IPS DF 19.7 (cell line): Measurements from ENCODE around the gene SOX11.
"Not testable (repeated sequence)": the region's sequence is repeated elsewhere in the genome, so short reads cannot be mapped to it uniquely, and the experiment has no call there.

Source experiments
- DNase-seq: peaks from one replicate; pipeline ENCODE4 v3.0.0-alpha.2; 2013; ENCODE audit warnings: low read depth, low spot score

The SOX11 gene

DNA sequence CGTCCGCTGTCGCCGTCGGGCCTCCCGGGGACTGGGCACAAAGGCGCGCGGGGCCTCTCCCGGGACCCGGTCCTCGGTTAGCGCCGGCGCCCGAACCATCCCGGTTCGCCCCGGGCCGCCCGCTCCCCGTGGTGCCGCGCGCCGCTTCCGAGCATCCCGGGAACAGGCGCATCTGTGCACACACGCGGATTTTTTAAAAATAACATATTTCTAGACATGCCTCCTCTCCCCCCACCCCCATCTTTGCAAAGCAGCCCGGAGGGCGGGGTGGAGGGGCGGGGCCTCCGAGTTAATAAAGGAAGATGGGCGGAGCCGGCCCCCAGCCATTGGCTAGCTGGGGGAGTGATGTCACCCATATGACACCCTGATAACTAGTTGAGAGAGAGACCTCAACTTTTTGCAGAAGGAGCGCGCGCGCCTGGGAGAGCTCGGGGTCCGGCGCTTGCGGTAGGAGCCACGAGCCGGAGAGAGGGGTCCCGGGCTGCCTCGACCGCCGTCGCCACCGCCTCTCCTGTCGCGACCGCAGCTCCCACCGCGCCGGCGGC lies at the start of gene SOX11:
TSS of gene SOX11 (plus strand) at position 400 of the 545 bp plus-strand sequence. CDS start 338 bp downstream, outside the sequence.
- DNase-seq: no peak

DNA sequence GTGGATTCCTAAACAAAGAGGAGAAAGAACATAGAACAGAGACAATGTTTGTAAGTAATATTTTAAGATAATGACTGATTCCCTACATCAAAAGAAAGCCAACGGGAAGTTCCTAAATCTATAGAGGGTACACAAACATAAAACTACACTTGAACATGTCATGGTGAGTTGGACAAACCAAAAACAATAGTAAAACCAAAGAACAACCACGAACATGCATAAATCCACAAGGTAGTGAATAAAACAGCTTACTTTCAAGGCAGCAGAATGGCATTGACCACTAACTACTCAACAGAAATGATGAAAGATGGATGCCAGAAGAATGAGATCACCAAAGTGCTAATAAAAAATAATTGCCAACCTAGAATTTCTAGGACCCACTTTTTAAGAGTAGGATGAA lies 39.5 kb upstream of the SOX11 start:
- DNase-seq: not testable (repeated sequence)

DNA sequence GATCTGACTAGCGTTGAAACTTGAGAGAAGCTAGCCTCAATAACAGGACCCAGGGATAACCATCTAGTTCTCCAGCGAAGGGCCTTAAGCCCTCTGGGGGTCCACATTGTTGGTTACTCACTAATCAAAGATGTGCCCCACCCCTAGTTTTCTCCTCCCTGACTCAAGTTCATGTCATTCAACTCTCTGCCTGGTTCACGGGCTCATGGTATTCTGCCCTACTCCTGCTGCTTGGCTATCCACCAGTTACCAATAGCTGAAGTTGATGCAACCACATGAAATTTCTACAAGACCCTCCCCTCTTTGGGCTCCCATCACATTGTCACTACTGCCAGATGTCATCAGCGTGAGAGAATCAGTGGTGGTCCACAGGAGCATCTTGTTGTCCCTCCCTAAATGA lies 38.4 kb upstream of the SOX11 start:
- not testable (repeated sequence) for DNase-seq

DNA sequence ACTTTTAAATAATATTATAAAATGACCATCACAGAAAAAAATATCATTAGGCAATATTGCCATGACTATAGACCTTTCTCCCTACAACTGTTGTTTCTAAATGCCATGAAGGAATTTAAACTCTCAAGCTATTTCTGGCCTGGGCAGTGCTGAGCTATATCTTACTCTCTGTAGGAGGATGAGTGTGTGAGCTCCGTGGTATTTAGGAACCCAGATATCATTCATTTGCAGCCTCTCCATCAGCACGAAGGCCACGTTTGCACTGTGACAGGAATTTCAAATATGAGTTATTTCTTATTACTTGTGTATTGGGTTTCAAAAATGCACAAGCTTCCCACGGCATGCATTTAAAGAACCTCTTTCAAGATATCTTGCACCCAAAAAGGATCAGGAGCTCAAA lies 35.0 kb upstream of the SOX11 start:
- no peak for DNase-seq

DNA sequence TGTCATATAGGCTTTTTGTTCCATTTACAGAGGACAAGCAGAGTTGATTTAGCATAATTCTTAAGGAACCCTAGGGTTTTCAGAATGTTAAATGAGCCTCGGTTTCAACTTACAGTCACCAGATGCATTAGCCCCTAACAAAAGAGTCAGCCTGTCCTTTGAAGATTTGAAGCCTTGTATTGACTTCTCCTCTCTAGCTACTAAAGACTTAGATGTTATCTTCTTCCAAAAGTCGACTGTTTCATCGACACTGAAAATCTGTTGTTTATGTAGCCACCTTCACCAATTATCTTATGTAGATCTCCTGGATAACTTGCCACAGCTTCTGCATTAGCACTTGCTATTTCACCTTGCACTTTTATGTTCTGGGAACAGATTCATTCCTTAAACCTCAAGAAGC lies 31.6 kb upstream of the SOX11 start:
- DNase-seq: no peak

DNA sequence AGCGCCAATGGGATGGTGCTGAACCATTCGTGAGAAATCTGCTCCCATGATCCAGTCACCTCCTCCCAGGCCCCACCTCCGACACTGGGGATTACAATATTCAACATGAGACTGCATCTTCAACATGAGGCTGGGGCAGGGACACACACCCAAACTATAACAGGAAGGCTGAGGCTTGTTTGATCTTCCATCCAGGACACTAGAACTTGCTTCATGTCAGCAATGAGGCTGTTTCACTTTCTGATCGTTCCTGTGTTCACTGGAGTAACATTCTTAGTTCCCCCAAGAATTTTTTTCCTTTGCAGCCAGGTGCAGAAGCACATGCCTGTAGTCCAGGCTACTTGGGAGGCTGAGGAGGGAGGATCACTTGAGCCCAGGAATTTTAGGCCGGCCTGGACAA lies 30.8 kb upstream of the SOX11 start:
- no peak for DNase-seq

DNA sequence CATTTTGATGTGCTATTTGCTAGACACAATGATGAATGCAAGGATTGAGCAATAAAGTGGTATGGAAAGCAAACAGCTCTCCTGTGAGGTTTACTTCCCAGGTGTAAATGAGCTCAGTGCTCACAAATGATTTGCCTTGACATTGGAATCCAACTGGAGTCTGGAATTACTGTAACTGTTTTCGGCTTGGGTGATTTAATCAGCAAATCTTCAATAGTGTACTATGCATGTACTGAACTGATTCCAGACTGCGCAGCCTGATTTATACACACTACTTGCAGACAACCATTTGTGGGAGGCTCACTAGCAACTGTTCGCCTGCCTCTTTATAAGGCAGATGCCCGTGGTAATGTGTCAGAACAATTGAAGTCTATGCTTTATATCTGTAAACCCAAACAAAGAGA lies 27.9 kb upstream of the SOX11 start:
- no peak for DNase-seq

DNA sequence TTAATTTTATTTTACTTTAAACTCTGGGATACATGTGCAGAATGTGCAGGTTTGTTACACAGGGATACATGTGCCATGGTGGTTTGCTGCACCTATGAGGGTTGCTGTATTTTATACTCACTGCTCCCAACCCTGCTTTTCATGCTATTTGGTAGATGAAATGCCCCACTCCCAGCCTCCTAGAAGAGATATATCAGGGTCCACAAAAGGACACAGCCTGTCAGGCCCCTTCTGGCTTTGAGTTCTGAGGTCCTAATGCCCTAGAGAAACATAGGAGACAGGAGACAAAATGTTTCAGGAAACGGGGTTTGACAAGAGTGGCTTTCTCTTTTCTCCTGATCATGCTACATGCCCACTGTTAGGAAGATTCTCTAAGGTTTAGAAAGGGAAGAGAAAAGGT lies 27.1 kb upstream of the SOX11 start:
- DNase-seq: no peak

DNA sequence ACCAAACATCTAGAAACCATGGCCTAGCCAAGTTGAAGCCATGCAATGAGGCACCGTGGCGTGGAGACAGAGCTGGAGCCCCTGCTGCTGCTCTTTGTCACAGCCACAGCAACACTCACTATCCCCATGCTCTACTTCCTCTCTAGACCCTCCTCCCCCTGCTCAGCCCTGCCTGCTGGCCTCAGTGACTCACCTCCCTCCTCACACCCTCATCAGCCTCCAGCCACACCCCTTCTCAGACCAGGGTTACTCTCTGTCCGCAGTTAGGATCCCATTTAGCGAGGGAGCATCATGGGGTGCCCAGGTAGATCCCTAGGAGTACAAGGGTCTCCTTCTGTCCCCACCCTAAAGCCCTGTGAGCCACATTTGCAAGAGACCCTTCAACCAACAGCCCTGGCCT lies 25.4 kb upstream of the SOX11 start:
- DNase-seq: no peak

DNA sequence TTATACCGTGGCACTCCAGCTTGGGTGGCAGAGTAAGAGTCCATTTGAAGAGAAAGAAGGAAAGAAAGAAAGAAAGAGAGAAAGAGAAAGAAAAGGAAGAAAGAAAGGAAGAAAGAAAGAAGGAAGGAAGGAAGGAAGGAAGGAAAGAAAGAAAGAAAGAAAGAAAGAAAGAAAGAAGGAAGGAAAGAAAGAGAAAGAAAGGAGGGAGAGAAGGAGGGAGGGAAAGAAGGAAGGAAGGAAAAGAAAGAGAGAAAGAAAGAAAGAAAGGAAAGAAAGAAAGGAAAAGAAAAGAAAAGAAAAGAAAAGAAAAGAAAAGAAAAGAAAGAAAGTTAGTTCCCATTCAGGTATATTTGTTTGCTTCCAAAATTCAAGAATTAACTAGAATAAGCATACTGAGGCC lies 24.5 kb upstream of the SOX11 start:
- not testable (repeated sequence) for DNase-seq

DNA sequence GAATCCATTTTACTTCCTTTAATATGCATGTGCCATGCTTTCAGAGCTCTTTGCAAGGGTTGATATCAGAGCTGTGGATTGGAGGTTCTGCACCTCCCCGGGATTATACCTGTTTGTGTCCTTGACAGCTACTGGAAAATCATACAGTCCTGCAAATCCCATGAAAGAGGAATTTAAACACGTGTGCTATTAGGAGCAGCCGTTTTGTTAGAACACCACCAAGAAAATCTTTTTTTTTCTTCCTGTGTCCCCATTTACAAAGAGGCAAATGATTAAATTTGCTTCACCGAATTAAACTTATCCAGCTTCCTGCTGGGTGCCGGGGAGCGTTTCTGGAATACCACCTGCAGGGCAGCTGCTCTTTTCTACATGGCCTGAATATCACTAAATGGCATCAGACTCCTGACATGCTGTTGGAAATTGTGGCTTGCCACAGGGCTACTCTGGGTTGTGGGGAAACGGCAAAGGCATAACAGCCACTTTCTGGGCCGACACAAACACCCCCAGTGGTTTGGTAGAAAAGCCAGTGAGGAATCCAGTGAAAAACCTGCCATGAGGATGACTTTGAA lies 23.4 kb upstream of the SOX11 start:
- DNase-seq: no peak

DNA sequence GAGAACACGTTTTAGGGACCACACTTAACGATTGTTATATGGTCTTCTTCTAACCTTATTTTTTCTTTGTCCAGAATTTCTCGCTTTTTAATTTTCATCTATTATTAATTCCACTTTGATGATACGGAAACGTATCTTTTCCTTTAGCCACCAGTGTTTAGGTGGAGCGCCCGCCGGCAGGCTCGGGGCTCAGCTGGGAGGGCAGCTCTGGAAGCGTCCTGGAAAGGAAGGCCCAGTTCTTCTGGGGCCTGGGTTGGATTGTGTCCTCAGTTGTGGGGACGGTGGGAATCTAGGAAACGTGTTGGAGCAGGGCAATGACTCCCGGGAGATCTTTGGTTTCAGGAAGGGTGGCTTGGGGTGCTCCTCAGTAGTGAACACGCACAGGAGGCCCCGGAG lies 19.4 kb upstream of the SOX11 start:
- no peak for DNase-seq

DNA sequence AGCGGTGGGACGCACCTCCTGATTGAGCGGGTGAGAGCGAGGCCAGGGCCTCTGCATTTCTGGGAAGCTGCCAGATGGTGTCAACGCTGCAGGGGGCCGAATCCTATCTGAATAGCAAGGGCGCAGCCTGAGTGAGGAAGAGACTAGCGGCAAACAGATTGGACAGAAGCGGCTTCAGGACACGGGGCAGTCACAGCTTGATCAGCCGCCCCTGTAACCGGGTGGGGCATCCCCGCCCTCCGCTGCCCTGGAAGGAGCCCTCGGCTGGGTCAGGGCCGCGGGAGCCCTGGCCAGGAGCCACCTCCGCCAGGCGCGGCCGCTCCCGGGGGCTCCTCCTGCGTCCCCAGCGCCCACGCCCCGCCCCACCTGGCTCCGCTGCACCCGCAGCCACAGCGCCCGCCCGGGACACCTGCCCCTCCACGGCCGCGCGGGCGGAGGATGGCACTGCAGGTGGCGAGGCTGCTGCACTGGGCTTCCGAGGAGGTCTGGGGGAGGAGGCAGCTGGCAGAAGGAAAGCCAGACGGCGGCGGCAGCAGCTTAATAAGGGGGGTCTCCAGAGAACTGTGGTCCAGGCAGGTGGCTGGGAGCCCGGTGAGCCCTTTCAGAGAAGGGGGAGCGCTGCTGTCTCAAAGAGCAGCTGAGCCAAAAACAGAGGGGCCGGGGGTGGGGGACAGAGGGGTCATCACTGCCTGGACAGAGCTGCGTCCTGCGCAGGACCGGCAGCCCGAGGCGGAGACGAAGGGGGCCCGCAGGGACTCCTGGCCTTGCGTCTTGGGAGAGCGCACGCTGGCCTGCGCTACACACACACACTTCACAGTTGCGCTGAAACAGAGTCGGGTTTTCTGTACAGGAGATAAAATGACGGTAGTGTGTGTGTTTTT lies 18.8 kb upstream of the SOX11 start:
- no peak for DNase-seq

DNA sequence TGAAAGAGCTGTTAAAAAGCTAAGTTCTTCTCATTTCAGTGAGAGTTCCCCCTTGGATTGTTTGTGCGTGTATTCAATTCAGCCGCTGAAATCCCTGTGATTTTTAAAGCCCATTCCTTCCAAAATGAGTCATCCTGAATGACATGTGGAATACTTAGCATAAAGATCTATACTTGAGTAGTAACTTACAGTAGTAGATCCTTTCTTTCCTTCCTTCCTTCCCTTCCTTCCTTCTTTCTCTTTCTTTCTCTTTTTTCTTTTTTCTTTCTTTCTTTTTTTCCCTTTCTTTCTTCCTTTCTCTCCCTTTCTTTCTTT lies 18.2 kb upstream of the SOX11 start:
- DNase-seq: no peak

DNA sequence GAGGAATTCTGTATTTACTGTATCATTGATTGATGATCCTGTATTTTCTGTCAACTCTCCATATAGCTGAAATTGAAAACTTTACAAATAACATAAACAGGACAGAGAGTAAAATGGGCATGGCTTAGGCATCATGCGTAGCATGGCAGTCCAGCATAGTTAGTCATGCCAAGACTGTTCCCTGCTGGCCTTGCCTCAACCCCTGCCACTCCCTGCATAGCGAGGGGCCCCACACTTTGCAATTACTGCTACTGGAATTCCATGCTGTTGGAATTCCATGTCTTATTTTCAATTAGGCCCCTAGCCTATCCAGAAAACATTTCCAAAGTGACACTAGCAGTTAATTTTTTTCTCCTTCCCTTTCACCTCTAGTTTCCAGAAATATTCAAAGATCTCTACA lies 15.1 kb upstream of the SOX11 start:
- DNase-seq: no peak

DNA sequence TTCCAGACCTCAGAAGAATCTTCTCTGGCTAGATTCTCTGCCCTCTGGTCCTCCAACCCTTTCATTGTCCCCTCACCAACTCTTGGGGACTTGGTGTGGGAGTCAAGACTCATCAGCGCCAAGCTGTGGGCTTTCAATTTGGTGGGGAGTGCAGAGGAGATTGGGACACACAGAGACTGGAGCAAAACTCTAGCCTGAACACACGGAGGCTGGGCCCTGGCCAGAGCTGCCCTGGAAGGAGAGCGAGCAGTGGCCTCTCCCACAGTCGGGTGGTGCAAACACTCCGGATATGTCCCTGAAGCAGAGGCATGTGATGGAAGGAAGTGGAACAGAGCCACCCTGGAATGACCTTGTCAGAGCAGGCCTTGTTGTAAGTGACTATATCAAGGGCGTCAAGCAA lies 8.7 kb upstream of the SOX11 start:
- no peak for DNase-seq

DNA sequence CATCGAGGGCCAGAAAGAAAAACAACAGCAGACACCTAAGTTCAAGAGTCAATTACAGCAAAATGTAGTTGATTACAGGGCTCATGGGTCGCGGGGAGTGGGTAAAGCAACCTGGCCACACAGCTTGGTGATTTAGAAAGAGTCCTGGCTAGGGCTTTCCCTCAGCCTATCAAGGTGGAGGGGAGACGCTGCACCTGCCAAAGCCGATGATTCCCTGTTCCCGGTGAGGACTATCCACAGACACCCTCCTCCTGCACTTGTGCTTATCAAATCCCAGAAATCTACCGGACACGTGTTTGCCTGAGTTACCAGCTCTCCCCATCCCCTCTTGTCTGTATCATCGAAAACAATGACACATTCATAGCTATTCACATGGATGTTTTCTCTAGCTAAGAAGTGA lies 7.0 kb upstream of the SOX11 start:
- DNase-seq: no peak

DNA sequence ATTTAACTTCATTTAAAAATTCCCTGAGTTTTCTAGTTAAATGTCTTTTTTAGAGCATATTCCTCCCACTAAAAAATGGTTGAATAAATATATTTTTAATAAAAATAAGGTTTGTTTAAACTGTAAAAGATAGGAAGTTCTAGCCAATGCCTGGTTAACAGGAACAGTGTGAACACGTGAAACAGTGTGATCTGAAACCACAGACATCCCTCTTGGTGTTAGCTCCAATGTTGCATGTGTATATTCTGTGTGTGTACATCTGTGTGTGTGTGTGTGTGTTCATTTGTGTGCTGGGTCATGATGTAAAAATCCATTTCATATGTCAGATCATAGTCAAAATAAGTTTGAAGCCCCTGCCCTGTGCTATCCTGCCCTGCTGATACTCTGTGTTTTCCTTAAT lies 6.1 kb upstream of the SOX11 start:
- no peak for DNase-seq

DNA sequence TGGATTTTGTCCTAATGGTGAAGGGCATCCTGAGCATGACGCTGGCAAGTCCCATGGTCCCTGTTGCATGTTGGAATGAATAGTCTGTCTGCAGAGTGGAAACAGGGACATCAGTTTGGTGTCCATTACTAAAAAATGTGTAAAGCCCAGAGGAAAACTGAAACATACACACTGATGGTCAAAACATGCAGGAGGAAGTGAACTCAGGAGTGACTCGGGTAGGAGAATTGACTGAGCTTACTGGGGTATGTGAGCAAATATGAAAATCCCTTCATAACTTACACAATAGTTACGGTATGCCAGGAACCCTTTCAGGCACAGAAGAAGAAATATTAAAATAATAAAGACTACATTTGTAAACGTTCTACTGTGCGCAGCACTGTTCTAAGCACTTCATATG lies 5.6 kb upstream of the SOX11 start:
- DNase-seq: no peak

DNA sequence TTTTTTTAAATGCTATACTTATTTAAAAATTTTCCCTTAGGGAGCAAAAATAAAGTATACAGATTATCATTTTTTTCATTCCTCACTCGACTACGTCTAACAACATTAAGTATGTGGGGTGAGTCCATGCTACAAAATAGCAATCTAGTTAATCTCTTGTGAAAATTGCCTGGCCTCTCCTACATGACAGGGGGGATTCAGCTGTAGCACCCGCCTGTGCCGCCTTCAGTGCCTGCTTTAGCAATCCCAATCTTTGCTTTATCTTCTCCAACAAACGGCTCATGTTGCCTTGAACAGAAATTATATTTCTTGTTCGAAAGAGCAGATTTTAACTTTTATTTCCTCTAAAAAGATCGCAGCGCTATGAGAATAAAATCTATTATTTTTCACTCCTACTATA lies 2.4 kb upstream of the SOX11 start:
- DNase-seq: no peak

DNA sequence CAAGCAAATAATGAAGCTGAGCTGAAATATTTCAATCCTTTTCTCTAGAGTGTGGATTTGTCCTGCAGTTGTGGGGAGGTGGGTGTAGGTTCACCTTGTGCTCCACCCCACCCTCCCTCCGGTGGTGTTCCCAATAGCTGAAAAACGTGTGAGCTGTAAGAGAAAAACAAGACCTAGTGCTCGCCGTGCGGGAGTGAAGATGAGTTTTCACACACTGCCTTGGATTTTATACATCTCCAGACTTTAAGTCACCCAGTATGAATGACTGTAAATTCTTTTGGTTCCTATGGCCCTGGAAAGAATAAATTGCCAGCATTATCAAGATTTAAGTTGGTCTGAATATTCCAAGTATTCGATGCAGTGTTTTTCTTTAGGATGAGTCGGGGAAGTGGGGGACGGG lies 1.9 kb upstream of the SOX11 start:
- DNase-seq: no peak

DNA sequence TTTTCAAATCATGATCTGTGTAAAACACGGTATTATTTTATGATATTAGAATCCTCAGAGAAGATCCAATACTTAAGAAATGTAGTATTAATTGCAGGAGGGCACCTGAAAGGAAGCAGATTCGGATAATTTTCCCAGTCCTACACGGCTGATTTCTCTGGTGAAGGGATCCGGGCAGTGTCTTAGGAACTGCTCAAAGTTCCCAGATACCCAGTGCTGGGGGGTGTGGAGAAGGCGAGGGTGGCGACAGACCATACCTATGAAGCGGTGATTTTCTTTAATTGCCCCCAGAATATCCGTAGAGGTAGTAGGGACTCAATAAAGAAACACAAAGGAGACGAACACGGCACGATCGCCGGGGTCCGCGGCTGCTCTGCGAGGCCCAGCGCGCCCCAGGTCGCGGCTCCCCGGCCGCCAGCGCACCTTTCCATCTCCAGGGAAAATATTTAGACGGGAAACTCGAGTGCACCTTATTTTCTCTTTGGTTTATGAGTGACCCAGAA lies 1.4 kb upstream of the SOX11 start:
- DNase-seq: no peak
